Globus pallidus (tissue), 1 donor: ENCODE data around the gene TCFL5.

Source experiments
- DNase-seq: peaks from one replicate; pipeline ENCODE4 v3.0.0-alpha.2; 2015; ENCODE audit warnings: low spot score

The TCFL5 gene

GRCh38 chr20:62832951-62833391, 28.7 kb downstream of the TCFL5 start:
- DNase-seq, result no peak

DNA sequence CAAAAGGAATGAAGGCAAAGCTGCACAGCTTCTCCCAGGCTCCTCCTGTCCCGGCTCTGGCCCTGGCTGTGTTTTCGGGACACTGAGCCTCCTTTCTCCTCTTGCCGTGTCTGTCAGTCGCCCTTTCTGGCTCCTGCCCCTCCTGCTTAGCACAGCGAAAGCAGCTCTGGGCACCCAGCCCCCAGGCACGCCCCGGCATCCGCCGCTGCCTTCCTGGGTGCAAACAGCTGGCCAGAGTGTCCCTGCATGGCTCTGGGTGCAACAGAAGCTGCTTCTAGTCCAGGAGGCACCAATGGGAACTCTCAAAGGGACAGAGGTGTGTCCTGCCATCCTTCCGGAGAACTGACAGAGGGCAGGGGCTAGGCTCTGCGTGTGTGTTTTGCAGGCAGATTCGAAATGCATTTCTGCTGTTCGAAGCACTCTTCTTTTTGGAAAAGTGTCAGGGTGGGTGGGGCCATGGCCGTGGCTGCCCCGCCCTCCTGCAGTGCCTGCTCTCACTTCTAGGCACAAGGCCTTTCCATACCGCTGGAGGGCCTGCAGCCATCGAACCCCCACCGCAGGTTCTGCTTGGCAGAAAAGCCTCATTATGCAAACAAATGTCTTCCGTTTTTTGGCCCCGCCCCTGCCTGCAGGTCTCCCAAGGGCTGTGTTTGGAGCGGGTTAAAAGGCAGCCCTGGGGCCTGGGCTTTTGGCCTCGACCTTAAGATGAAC, 29.3 kb downstream of the TCFL5 start:
- peak; percentile 37 for DNase-seq

DNA sequence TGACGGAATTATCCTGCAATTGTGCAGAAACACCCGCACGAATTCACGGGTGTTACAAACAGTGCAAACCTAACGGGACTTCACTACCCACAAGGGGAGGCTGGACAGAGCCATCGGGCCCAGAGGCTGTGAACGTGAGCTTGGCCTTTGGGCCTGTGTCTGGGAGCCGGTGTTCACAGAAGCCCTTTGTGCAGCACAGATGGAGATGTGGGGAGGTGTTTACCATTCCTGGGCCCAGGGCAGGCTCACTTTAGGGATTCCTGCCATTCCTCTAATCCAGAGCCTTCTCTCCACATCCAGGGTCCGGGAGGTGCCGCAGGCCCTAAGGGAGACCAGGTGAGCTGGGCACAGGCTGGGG, 29.8 kb downstream of the TCFL5 start:
- DNase-seq, result peak; percentile 31

- DNase-seq, result no peak
Measured at GRCh38 chr20:62831361-62831788, 30.2 kb downstream of the TCFL5 start.

GRCh38 chr20:62830821-62831220, 30.8 kb downstream of the TCFL5 start:
- DNase-seq, result no peak

GRCh38 chr20:62830251-62830650, 31.4 kb downstream of the TCFL5 start:
- no peak for DNase-seq

GRCh38 chr20:62829231-62830230, 32.1 kb downstream of the TCFL5 start:
- no peak for DNase-seq

- DNase-seq, result no peak
Measured at GRCh38 chr20:62828511-62829230, 33.0 kb downstream of the TCFL5 start.

DNA sequence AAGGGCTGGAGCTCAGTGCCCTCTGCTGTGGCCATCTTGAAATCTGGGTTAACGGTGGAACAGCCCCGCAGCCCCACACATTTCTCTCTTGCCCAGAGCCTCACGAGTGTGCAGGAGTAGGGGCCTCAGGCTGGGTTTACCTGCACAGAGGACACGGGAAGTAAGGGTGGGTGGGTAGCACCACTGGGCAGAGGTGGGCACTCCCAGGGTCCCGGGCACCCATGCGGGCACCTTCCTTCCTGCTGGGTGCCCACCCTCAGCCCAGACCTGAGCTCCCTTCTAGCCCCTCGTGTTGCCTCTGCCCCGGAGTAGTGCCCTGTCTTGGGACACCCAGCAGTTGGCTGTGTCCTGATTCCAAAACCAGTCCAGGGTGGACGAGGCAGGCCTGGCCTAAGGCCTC, 33.6 kb downstream of the TCFL5 start:
- no peak for DNase-seq

- DNase-seq, result no peak
Measured at GRCh38 chr20:62827311-62828038, 34.1 kb downstream of the TCFL5 start.

GRCh38 chr20:62826646-62827310, 34.8 kb downstream of the TCFL5 start:
- DNase-seq, result no peak

DNA sequence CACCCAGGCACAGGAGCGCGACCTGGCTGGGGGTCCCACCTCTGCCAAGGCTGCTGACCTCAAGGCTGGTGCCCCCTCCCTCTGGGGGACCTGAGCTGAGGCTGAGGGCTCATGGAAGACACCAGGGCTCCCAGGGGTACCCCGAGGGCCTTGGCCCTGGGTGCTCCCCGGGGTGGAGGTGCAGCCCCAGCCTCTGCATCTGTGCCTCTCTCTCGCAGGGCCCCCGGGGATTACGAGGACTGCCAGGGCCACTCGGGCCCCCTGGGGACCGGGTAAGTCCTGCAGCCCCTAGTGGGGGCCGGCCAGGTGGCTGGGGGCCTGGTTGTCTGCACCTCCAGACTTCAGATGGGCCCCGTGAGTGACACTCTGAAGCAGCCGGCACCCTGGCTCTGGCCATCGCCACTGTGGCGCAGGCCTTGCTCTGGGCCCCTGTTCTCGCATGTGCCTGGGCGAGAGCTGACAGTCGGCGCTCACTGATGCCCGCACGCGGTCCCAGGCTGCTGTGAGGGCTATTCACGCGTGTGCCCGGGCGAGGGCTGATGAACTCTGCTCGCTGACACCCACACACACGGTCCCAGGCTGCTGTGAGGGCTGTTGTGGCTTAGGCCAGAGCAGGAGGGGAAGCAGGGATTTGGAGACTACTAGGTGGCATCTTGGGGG, 35.5 kb downstream of the TCFL5 start:
- no peak for DNase-seq

- DNase-seq, result no peak
Measured at GRCh38 chr20:62825333-62825985, 36.2 kb downstream of the TCFL5 start.

DNA sequence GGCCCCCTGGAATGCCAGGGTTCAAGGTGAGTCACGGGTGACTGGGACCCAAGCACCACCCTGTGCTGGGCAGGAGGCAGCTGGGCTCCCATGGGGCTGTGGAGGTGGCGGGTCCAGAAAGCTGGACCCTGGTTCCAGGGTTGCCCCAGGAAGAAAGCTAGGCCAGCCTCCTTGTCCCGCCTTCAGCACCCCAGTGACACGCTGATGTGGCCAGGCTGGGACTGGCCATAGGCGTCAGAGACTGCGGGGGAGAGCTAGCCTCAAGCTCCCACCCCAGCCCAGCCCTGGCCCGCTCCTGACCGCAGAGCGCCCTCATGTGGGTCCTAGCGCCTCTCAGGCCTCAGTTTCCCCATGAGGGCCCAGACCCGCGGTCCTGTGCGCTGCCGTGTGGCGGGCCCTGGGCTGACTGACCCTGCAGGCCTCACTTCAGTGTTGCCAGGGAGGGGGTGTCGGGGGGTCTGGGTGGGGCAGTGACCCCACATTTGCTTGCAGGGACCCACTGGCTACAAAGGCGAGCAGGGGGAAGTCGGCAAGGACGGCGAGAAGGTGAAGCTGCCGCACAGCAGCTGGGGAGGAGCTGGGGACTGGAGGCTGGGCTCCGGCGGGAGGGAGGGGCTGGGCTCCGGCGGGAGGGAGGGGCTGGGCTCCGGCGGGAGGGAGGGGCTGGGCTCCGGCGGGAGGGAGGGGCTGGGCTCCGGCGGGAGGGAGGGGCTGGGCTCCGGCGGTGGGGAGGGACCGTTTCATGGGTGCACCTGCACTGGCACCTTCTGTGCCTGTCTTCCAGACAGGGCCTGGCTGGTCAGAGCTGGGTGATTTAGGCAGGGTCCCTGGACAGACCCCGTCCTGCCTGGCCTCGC, 36.9 kb downstream of the TCFL5 start:
- no peak for DNase-seq

- no peak for DNase-seq
Measured at GRCh38 chr20:62823688-62824475, 37.7 kb downstream of the TCFL5 start.

GRCh38 chr20:62822788-62823651, 38.6 kb downstream of the TCFL5 start:
- peak; percentile 51 for DNase-seq

DNA sequence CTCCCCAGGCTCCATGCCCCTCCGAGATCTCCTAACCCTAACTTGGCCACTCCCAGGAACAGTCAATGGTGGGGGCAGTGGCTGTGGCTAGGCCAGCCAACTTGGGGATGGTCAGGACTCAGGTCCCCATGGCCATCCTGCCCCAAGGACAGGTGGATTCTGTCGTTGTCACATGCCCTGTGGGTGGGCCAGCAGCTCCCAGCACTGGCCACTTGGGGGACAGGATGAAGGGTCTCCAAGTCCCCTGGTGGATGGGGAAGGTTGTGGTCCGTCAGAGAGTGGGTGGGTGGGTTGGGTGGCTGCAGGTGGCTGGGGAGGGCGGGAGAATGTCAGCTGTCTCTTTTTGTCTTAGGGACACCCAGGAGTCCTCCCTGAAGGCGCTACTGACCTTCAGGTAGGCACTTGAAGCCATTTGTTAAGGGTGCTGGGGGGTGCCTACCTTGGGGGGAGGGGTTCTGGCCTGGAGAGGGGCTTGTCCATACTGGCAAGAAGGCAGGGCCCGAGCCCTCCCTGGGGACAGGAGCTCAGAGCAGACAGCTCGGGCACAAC, 39.3 kb downstream of the TCFL5 start:
- DNase-seq, result no peak
